ENCODE measurements around the gene ITGAV. TPM values are rescaled to one million over a fixed set of nuclear protein-coding genes. Genes with fewer than 3 reads are reported as not detected.

Gene ITGAV
- total and polyA plus RNA-seq, 12 donors: 17.2 to 292 (median 223) TPM

- Histone ChIP-seq H3K27me3 (no peaks in the 10 kb centered on the region), H3K9me3 (no peaks in the 10 kb centered on the region), H3K4me3 (no peak overlapping the region), H3K4me1 (peaks cover 0 to 52% (median 30%) of the 10 kb centered on the region in 9 donors), H3K27ac (peak overlapping the region in 4 of 10 donors; percentile 32 to 78 (median 76)), H3K36me3 (peaks cover 0 to 22% (median 0%) of the 10 kb centered on the region in 9 donors)
- intact Hi-C loops (cut with DNase I): no loop called here
- no peak for DNase-seq
- ATAC-seq: no peak
- 81 to 87% methylated on average over 2 of the region's 2 CpGs for WGBS, 2 donors
- TF ChIP-seq CTCF (IDR thresholded peaks at IDR 0.05): no peak
Measured at GRCh38 chr2:186611526-186611925, 21.7 kb downstream of the ITGAV start.

- peaks cover 0 to 54% (median 33%) of the 10 kb centered on the region in 9 donors for H3K4me1 ChIP-seq
- H3K4me3 ChIP-seq: no peak overlapping the region
- H3K27ac ChIP-seq: peak overlapping the region in 3 of 10 donors; percentile 23 to 65 (median 39)
- H3K27me3 ChIP-seq: no peaks in the 10 kb centered on the region
- intact Hi-C loops (cut with DNase I): no loop called here
- ATAC-seq (no peak), DNase-seq (no peak)
- whole genome bisulfite sequencing, 2 donors: 90 to 91% methylated on average over 2 of the region's 2 CpGs
- no peak for TF ChIP-seq CTCF (IDR thresholded peaks at IDR 0.05)
- H3K9me3 ChIP-seq: no peaks in the 10 kb centered on the region
- peaks cover 0 to 21% (median 0%) of the 10 kb centered on the region in 9 donors for H3K36me3 ChIP-seq
Measured at GRCh38 chr2:186612026-186612425, 22.2 kb downstream of the ITGAV start.

- ATAC-seq (no peak), DNase-seq (no peak)
- Histone ChIP-seq H3K36me3 (peaks cover 0 to 19% (median 0%) of the 10 kb centered on the region in 9 donors), H3K9me3 (no peaks in the 10 kb centered on the region), H3K27me3 (no peaks in the 10 kb centered on the region), H3K4me1 (peaks cover 0 to 55% (median 35%) of the 10 kb centered on the region in 9 donors), H3K4me3 (no peak overlapping the region), H3K27ac (peak overlapping the region in 4 of 10 donors; percentile 15 to 65 (median 31))
- TF ChIP-seq CTCF (IDR thresholded peaks at IDR 0.05): no peak
- 56 to 58% methylated on average over 2 of the region's 2 CpGs for WGBS, 2 donors
- intact Hi-C loops (cut with DNase I): no loop called here
Measured at GRCh38 chr2:186612555-186613440, 22.9 kb downstream of the ITGAV start.

GRCh38 chr2:186614373-186614772 lies 24.5 kb downstream of the ITGAV start:
- no peak overlapping the region for H3K4me3 ChIP-seq
- WGBS, 2 donors: 88 to 91% methylated on average over 2 of the region's 2 CpGs
- intact Hi-C loops (cut with DNase I): no loop called here

More at GRCh38 chr2:186614373-186614772, 24.5 kb downstream of the ITGAV start:
- DNase-seq: no peak
- no peak for ATAC-seq
- H3K36me3 ChIP-seq: peaks cover 0 to 10% (median 0%) of the 10 kb centered on the region in 9 donors
- no peak overlapping the region for H3K27ac ChIP-seq
- TF ChIP-seq CTCF (IDR thresholded peaks at IDR 0.05): no peak
- H3K9me3 ChIP-seq: no peaks in the 10 kb centered on the region
- H3K27me3 ChIP-seq: no peaks in the 10 kb centered on the region
- H3K4me1 ChIP-seq: peaks cover 0 to 62% (median 41%) of the 10 kb centered on the region in 9 donors

Measured in heart right ventricle (tissue), 16 donors.